Mucosa of descending colon (tissue), 3 donors: ENCODE results near the gene ZNF273. TPM values are rescaled to one million over a fixed set of nuclear protein-coding genes. Genes with fewer than 3 reads are reported as not detected.

Experiments used
- ATAC-seq: fragments of 200-7000 bp; cut with Tn5 transposase; one replicate; pipeline ENCODE4 v1.9.1; 2020; ENCODE audit warnings: mild to moderate bottlenecking, moderate library complexity
- DNase-seq, 3 donors: peaks; one replicate each; pipeline ENCODE4 v3.0.0-alpha.2; 2020
- H3K36me3 ChIP-seq: fragments of 200-600 bp; one replicate; pipeline ENCODE4 v1.8.0; 2021; ENCODE audit warnings: low read depth, mild to moderate bottlenecking
- H3K4me1 ChIP-seq: fragments of 200-600 bp; one replicate; pipeline ENCODE4 v1.8.0; 2021; ENCODE audit warnings: low read depth, mild to moderate bottlenecking
- H3K4me3 ChIP-seq: fragments of 200-600 bp; one replicate; pipeline ENCODE4 v1.8.0; 2021; ENCODE audit warnings: mild to moderate bottlenecking
- H3K9me3 ChIP-seq: fragments of 200-600 bp; one replicate; pipeline ENCODE4 v1.8.0; 2021; ENCODE audit warnings: mild to moderate bottlenecking
- intact Hi-C, 2 donors: fragments of 100-400 bp; cut with DNase I in 1 of 2; cut with micrococcal nuclease in 1 of 2; formaldehyde crosslinking; loops; one replicate each; pipeline versions ENCODE4 v1.11.0 to v1.11.1; 2022; cut with DNase I, micrococcal nuclease
- total RNA-seq, 3 donors: library from RNA; stranded (reverse); fragmentation: NEBNext Ultra II Directional in 2 of 3; extraction: Animal tissue kit (Norgen Biotek cat#: 25700) in 2 of 3; gene quantifications; one replicate each; pipeline versions ENCODE4 v1.2.1 to v1.2.4, GENCODE V29; 2021 to 2023
- TF ChIP-seq, protein P1 (sequence below): fragments of 200-600 bp; IDR thresholded peaks from one replicate; pipeline ENCODE4 v1.8.0; 2022; ENCODE audit warnings: antibody characterized with exemption, mild to moderate bottlenecking
- donor health status: DM: no; HTN: no; CAD: no; lungs with moderate emphysema.
- donor health status: DM: no; HTN: no; CAD: no.
- donor health status: DM: no; HTN: yes; CAD: no.

ZNF273 gene
- total RNA-seq, 3 donors from 2014 or later: 6.5 to 7.6 (median 6.9) TPM

DNA sequence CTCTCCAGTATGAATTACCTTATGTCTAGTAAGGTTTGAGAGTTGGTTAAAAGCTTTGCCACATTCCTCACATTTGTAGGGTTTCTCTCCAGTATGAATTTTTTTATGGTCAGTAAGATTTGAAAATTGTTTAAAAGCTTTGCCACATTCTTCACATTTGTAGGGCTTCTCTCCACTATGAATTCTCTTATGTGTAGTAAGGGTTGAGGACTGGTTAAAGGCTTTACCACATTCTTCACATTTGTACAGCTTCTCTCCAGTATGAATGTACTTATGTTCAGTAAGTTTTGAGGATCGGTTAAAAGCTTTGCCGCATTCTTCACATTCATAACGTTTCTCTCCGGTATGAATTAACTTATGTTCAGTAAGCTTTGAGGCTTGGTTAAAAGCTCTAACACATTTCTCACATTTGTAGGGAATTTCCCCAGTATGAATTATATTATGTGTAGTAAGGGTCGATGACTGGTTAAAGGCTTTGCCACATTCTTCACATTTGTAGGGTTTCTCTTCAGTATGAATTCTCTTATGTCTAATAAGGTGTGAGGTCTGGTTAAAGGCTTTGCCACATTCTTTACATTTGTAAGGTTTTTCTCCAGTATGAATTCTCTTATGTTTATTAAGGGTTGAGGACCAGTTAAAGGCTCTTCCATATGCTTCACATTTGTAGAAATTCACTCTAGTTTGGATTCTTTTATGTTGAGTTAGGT, 75.6 kb downstream of the ZNF273 start:
- intact Hi-C loops: no loop called here
- no peaks in the 10 kb centered on the region for H3K36me3 ChIP-seq
- no peak for DNase-seq
- H3K4me1 ChIP-seq: no peaks in the 10 kb centered on the region
- TF ChIP-seq, protein P1, sequence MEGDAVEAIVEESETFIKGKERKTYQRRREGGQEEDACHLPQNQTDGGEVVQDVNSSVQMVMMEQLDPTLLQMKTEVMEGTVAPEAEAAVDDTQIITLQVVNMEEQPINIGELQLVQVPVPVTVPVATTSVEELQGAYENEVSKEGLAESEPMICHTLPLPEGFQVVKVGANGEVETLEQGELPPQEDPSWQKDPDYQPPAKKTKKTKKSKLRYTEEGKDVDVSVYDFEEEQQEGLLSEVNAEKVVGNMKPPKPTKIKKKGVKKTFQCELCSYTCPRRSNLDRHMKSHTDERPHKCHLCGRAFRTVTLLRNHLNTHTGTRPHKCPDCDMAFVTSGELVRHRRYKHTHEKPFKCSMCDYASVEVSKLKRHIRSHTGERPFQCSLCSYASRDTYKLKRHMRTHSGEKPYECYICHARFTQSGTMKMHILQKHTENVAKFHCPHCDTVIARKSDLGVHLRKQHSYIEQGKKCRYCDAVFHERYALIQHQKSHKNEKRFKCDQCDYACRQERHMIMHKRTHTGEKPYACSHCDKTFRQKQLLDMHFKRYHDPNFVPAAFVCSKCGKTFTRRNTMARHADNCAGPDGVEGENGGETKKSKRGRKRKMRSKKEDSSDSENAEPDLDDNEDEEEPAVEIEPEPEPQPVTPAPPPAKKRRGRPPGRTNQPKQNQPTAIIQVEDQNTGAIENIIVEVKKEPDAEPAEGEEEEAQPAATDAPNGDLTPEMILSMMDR: no peak
- H3K4me3 ChIP-seq: no peak overlapping the region
- no peak for ATAC-seq
- H3K9me3 ChIP-seq: peaks cover 94% of the 10 kb centered on the region

Other genes with a start within 250 kb of the ZNF273 start
- gene ZNF107, start 237.1 kb upstream of the ZNF273 start, total RNA-seq: 1 to 10 TPM; 3.1 to 6.0 (median 5.0) TPM
- 1 to 10 TPM; 7.4 to 8.6 (median 8.5) TPM for gene ZNF138, start 108.8 kb upstream of the ZNF273 start, total RNA-seq
- 1 to 10 TPM; 3.8 to 7.0 (median 6.3) TPM for gene ZNF117, start 87.8 kb downstream of the ZNF273 start, total RNA-seq
- 10 to 100 TPM in 1 of 3 donors, 1 to 10 TPM in 2; 6.8 to 13.5 (median 9.0) TPM for gene ERV3-1, start 103.4 kb downstream of the ZNF273 start, total RNA-seq